Natural killer cell treated with Interleukin-12 subunit alpha and Interleukin-12 subunit beta and Interleukin-15 and Interleukin-18, amount 100 ng/mL, for 72 hours (primary cell): ENCODE results near the gene LSM14A. TPM values are rescaled to one million over a fixed set of nuclear protein-coding genes. Genes with fewer than 3 reads are reported as not detected.
"Not testable (repeated sequence)": the region's sequence is repeated elsewhere in the genome, so short reads cannot be mapped to it uniquely, and the experiment has no call there.

ENCODE experiments used
- ATAC-seq, 2 donors: fragments of 150-1000 bp; cut with Tn5 transposase in 1 of 2; sonication (Bioruptor Pico), chemical (Tn5 transposase) in 1 of 2; 2 replicates each; pipeline ENCODE4 v1.10.0; 2021
- DNase-seq: peaks from one replicate; pipeline ENCODE4 v3.0.0; 2022; ENCODE audit warnings: low spot score
- H3K27ac Mint-ChIP-seq, 2 donors: 1 replicate in 1 of 2; 2 replicates in 1 of 2; pipeline ENCODE4 v1.8.0; 2022; ENCODE audit warnings: mixed read lengths in 2 of 2, mild to moderate bottlenecking in 1 of 2, moderate library complexity in 1 of 2
- H3K27me3 Mint-ChIP-seq, 2 donors: 1 replicate in 1 of 2; 2 replicates in 1 of 2; pipeline ENCODE4 v1.8.0; 2022; ENCODE audit warnings: mixed read lengths in 2 of 2
- H3K36me3 Mint-ChIP-seq: one replicate; pipeline ENCODE4 v1.8.0; 2022; ENCODE audit warnings: mixed read lengths
- H3K4me1 Mint-ChIP-seq, 2 donors: 1 replicate in 1 of 2; 2 replicates in 1 of 2; pipeline ENCODE4 v1.8.0; 2022; ENCODE audit warnings: low read depth in 2 of 2, mixed read lengths in 2 of 2, mild to moderate bottlenecking in 1 of 2
- H3K4me3 Mint-ChIP-seq: one replicate; pipeline ENCODE4 v1.8.0; 2022; ENCODE audit warnings: mixed read lengths
- H3K9me3 Mint-ChIP-seq: 2 replicates; pipeline ENCODE4 v1.8.0; 2022; ENCODE audit warnings: mixed read lengths
- total RNA-seq, 2 donors: library from RNA; stranded (reverse); gene quantifications; one replicate each; pipeline ENCODE4 v1.2.3, GENCODE V29; 2022

LSM14A gene
- total RNA-seq, 2 donors from 2014 or later: 119 to 135 TPM

GRCh38 chr19:34188408-34188807, 16.1 kb downstream of the LSM14A start:
- peak overlapping the region; percentile 1 for H3K4me3 Mint-ChIP-seq
- H3K36me3 Mint-ChIP-seq: no peaks in the 10 kb centered on the region
- no peaks in the 10 kb centered on the region for H3K27me3 Mint-ChIP-seq
- peaks cover 45 to 55% of the 10 kb centered on the region in 2 donors for H3K4me1 Mint-ChIP-seq
- no peak for ATAC-seq
- H3K27ac Mint-ChIP-seq: peak overlapping the region in 1 of 2 donors; percentile 21
- DNase-seq: no peak
- H3K9me3 Mint-ChIP-seq: no peaks in the 10 kb centered on the region

GRCh38 chr19:34189199-34189916, 17.1 kb downstream of the LSM14A start:
- Mint-ChIP-seq H3K27ac (peak overlapping the region in 1 of 2 donors; percentile 21), H3K9me3 (no peaks in the 10 kb centered on the region), H3K27me3 (no peaks in the 10 kb centered on the region), H3K4me3 (no peak overlapping the region), H3K36me3 (no peaks in the 10 kb centered on the region), H3K4me1 (peaks cover 49 to 59% of the 10 kb centered on the region in 2 donors)
- DNase-seq (no peak), ATAC-seq (no peak)

GRCh38 chr19:34189917-34190425, 17.7 kb downstream of the LSM14A start:
- DNase-seq (no peak), ATAC-seq (no peak)
- no peaks in the 10 kb centered on the region for H3K27me3 Mint-ChIP-seq
- H3K36me3 Mint-ChIP-seq: no peaks in the 10 kb centered on the region
- no peak overlapping the region for H3K4me3 Mint-ChIP-seq
- H3K9me3 Mint-ChIP-seq: no peaks in the 10 kb centered on the region
- peaks cover 44 to 56% of the 10 kb centered on the region in 2 donors for H3K4me1 Mint-ChIP-seq
- peak overlapping the region in 1 of 2 donors; percentile 7 for H3K27ac Mint-ChIP-seq

GRCh38 chr19:34191355-34191962, 19.2 kb downstream of the LSM14A start:
- H3K9me3 Mint-ChIP-seq: no peaks in the 10 kb centered on the region
- peak overlapping the region in 1 of 2 donors; percentile 9 for H3K27ac Mint-ChIP-seq

GRCh38 chr19:34193439-34193838, 21.1 kb downstream of the LSM14A start:
- H3K27me3 Mint-ChIP-seq: no peaks in the 10 kb centered on the region
- H3K9me3 Mint-ChIP-seq: no peaks in the 10 kb centered on the region
- ATAC-seq: no peak
- peaks cover 28 to 34% of the 10 kb centered on the region in 2 donors for H3K4me1 Mint-ChIP-seq
- H3K4me3 Mint-ChIP-seq: no peak overlapping the region
- peaks cover 5% of the 10 kb centered on the region for H3K36me3 Mint-ChIP-seq
- no peak for DNase-seq
- H3K27ac Mint-ChIP-seq: peak overlapping the region in 1 of 2 donors; percentile 21

More at GRCh38 chr19:34191355-34191962, 19.2 kb downstream of the LSM14A start:
- no peak overlapping the region for H3K4me3 Mint-ChIP-seq
- ATAC-seq (no peak), DNase-seq (no peak)
- H3K36me3 Mint-ChIP-seq: peaks cover 5% of the 10 kb centered on the region
- peaks cover 34 to 41% of the 10 kb centered on the region in 2 donors for H3K4me1 Mint-ChIP-seq
- no peaks in the 10 kb centered on the region for H3K27me3 Mint-ChIP-seq

- Mint-ChIP-seq H3K27me3 (no peaks in the 10 kb centered on the region), H3K4me3 (no peak overlapping the region), H3K27ac (peak overlapping the region in 1 of 2 donors; percentile 21), H3K36me3 (peaks cover 5% of the 10 kb centered on the region), H3K9me3 (no peaks in the 10 kb centered on the region), H3K4me1 (peaks cover 24 to 30% of the 10 kb centered on the region in 2 donors)
- no peak for ATAC-seq
- DNase-seq: no peak
Measured at GRCh38 chr19:34193876-34194275, 21.6 kb downstream of the LSM14A start.

- Mint-ChIP-seq H3K27ac (no peak overlapping the region), H3K4me1 (peaks cover 7 to 9% of the 10 kb centered on the region in 2 donors), H3K27me3 (no peaks in the 10 kb centered on the region), H3K9me3 (no peaks in the 10 kb centered on the region), H3K36me3 (peaks cover 8% of the 10 kb centered on the region), H3K4me3 (no peak overlapping the region)
- DNase-seq: no peak
- no peak for ATAC-seq
Measured at GRCh38 chr19:34201133-34201532, 28.8 kb downstream of the LSM14A start.

GRCh38 chr19:34205324-34205723, 33.0 kb downstream of the LSM14A start:
- ATAC-seq, H3K36me3 Mint-ChIP-seq, DNase-seq, H3K27me3 Mint-ChIP-seq, H3K4me3 Mint-ChIP-seq, H3K9me3 Mint-ChIP-seq, H3K27ac Mint-ChIP-seq, H3K4me1 Mint-ChIP-seq: not testable (repeated sequence)

- Mint-ChIP-seq H3K4me1 (peaks cover 0 to 3% of the 10 kb centered on the region in 2 donors), H3K36me3 (peaks cover 4% of the 10 kb centered on the region), H3K27me3 (no peaks in the 10 kb centered on the region), H3K27ac (no peak overlapping the region), H3K9me3 (no peaks in the 10 kb centered on the region), H3K4me3 (no peak overlapping the region)
- ATAC-seq (no peak), DNase-seq (no peak)
Measured at GRCh38 chr19:34208291-34208884, 36.1 kb downstream of the LSM14A start.

GRCh38 chr19:34209726-34210125, 37.4 kb downstream of the LSM14A start:
- Mint-ChIP-seq H3K36me3 (peaks cover 4% of the 10 kb centered on the region), H3K27ac (no peak overlapping the region), H3K9me3 (no peaks in the 10 kb centered on the region), H3K4me3 (no peak overlapping the region), H3K27me3 (no peaks in the 10 kb centered on the region), H3K4me1 (peaks cover 0 to 3% of the 10 kb centered on the region in 2 donors)
- ATAC-seq: no peak
- no peak for DNase-seq

- H3K9me3 Mint-ChIP-seq: no peaks in the 10 kb centered on the region
- ATAC-seq (no peak), DNase-seq (no peak)
- peaks cover 5 to 7% of the 10 kb centered on the region in 2 donors for H3K4me1 Mint-ChIP-seq
- no peak overlapping the region for H3K27ac Mint-ChIP-seq
- no peaks in the 10 kb centered on the region for H3K27me3 Mint-ChIP-seq
- H3K36me3 Mint-ChIP-seq: peaks cover 6% of the 10 kb centered on the region
- H3K4me3 Mint-ChIP-seq: no peak overlapping the region
Measured at GRCh38 chr19:34213283-34213682, 41.0 kb downstream of the LSM14A start.

GRCh38 chr19:34214040-34214439, 41.7 kb downstream of the LSM14A start:
- H3K27ac Mint-ChIP-seq: no peak overlapping the region
- H3K4me3 Mint-ChIP-seq: no peak overlapping the region
- H3K27me3 Mint-ChIP-seq: no peaks in the 10 kb centered on the region
- peaks cover 10 to 13% of the 10 kb centered on the region in 2 donors for H3K4me1 Mint-ChIP-seq
- H3K9me3 Mint-ChIP-seq: no peaks in the 10 kb centered on the region
- peaks cover 11% of the 10 kb centered on the region for H3K36me3 Mint-ChIP-seq
- DNase-seq (no peak), ATAC-seq (no peak)

- peaks cover 11% of the 10 kb centered on the region for H3K36me3 Mint-ChIP-seq
Measured at GRCh38 chr19:34215006-34215665, 42.8 kb downstream of the LSM14A start.

More at GRCh38 chr19:34215006-34215665, 42.8 kb downstream of the LSM14A start:
- no peaks in the 10 kb centered on the region for H3K9me3 Mint-ChIP-seq
- H3K4me3 Mint-ChIP-seq: no peak overlapping the region
- ATAC-seq (no peak), DNase-seq (no peak)
- H3K27ac Mint-ChIP-seq: no peak overlapping the region
- peaks cover 13 to 15% of the 10 kb centered on the region in 2 donors for H3K4me1 Mint-ChIP-seq
- H3K27me3 Mint-ChIP-seq: no peaks in the 10 kb centered on the region
